Effector memory CD4-positive, alpha-beta T cell (primary cell): ENCODE results near the gene MCF2L2.

Source experiments
- DNase-seq, 3 donors: peaks; one replicate each; pipeline ENCODE4 v3.0.0-alpha.2; 2020
- H3K27ac ChIP-seq: 2 replicates; pipeline ENCODE4 v1.7.0; 2013; ENCODE audit warnings: mild to moderate bottlenecking, low read length, moderate library complexity; ENCODE audit not compliant: insufficient read depth, poor library complexity, severe bottlenecking
- H3K27me3 ChIP-seq: replicated peaks from 2 replicates; pipeline ENCODE4 v1.7.0; 2013; ENCODE audit warnings: mild to moderate bottlenecking, low read length; ENCODE audit not compliant: insufficient read depth, control insufficient read depth, poor library complexity, severe bottlenecking
- H3K36me3 ChIP-seq: 2 replicates; pipeline ENCODE4 v1.7.0; 2013; ENCODE audit warnings: mild to moderate bottlenecking, low read length, moderate library complexity; ENCODE audit not compliant: control insufficient read depth, insufficient read depth
- H3K4me1 ChIP-seq: 2 replicates; pipeline ENCODE4 v1.7.0; 2013; ENCODE audit warnings: low read length, mild to moderate bottlenecking; ENCODE audit not compliant: control insufficient read depth, insufficient read depth, poor library complexity, severe bottlenecking
- H3K4me3 ChIP-seq: 2 replicates; pipeline ENCODE4 v1.7.0; 2013; ENCODE audit warnings: low read length, low read depth, mild to moderate bottlenecking; ENCODE audit not compliant: insufficient read depth, poor library complexity, severe bottlenecking
- H3K9me3 ChIP-seq: 2 replicates; pipeline ENCODE4 v1.7.0; 2013; ENCODE audit warnings: mild to moderate bottlenecking, low read length, moderate library complexity; ENCODE audit not compliant: control insufficient read depth

MCF2L2 gene

DNA sequence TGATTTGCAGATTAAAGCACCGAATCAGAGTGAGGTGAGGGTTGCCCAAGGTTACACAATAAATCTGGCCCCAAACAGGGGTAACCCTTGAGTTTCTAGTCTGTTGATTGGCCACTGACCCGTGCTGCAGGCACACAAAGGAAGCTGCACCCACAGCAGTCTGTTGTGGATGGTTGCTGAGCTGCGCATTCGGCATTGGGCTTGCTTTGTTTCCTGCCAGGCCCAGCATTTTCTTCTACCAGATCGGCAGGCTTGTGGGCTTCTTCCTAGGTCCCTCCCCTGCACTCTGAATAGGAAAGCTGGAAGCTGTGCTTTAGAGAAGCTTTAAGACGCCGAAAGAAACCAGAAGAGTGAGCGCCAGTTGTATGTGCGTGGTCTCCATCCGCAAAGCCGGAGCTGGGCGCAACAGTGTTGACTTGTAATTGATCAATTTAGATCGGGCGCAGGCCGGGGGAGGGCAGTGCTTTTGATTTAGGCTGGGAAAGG, 163.2 kb downstream of the MCF2L2 start:
- Histone ChIP-seq H3K4me3 (no peak overlapping the region), H3K9me3 (no peaks in the 10 kb centered on the region), H3K27me3 (no peaks in the 10 kb centered on the region), H3K4me1 (no peaks in the 10 kb centered on the region), H3K27ac (no peak overlapping the region), H3K36me3 (no peaks in the 10 kb centered on the region)
- no peak for DNase-seq

DNA sequence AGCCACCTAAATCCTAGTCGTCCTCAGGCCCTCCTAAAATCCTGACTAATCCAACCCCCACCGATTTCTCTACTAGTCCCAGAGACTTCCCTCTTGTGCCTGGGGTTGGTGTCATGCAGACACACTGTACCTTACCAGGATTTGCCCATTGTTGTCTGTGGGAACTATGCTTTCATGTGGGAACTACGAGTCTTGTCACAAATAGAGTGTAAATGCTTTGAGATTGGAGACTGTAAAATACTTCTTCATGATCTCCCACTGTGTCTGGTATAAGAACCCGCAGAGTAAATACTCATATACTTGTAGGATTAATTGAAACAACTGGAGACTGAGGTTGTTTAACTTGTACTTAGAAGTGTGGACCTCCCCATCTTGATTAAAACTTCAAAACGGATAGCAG, 164.2 kb downstream of the MCF2L2 start:
- H3K4me1 ChIP-seq = no peaks in the 10 kb centered on the region
- no peaks in the 10 kb centered on the region for H3K9me3 ChIP-seq
- no peaks in the 10 kb centered on the region for H3K36me3 ChIP-seq
- no peak for DNase-seq
- no peak overlapping the region for H3K4me3 ChIP-seq
- H3K27ac ChIP-seq = no peak overlapping the region
- no peaks in the 10 kb centered on the region for H3K27me3 ChIP-seq

DNA sequence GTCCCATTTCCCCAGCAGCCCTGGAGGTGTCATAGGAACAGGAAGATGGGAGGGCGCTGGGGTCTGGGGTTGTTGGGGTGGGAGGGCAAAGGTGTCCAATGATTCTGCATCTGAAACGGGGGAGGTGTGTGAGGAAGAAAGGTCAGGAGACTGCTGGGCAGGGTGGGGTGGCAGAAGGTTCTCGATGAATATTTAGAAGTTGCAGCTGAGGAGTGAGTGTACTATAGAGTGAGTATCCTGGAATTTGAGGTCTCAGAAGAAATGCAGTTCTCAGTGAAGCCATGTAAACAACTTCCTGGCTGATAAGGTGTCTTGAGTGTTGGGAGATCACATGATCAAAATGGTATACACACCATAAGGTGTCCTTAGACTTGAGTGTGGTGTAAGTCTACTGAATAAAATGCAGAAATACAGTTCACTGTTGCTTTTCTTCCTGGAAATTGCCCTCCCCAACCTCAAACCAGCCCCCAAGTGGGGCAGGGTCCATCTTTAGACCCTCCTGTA, 165.5 kb downstream of the MCF2L2 start:
- Histone ChIP-seq H3K4me1 (no peaks in the 10 kb centered on the region), H3K27ac (no peak overlapping the region)
- no peak for DNase-seq

DNA sequence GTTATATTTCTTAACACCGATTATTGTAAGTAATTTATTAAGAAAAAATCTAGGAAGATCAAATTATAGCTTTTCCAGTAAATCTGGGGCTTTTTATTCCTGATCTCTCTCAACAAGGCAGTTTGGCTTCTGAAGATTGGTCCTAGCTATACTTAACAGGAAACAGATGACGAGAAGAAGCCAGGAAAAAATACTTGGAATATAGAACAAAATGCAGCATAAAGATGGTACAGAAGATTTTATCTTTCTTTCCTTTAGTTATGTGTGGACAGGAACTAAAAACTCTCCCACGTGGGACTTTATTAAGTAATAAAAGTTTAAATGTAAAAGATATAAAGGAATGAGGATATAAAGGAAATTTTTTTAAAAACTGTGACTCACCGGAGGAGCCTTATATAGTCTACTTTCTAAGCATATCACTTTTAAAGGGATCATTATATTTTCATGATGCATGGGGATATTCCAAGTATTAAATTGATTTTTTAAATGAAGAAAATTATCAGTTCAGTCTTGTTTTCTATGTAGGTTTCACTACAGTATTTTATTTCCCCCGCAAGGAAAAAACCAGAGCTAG, 167.2 kb downstream of the MCF2L2 start:
- H3K4me1 ChIP-seq = no peaks in the 10 kb centered on the region

More for the DNA sequence above, 165.5 kb downstream of the MCF2L2 start:
- Histone ChIP-seq H3K9me3 (no peaks in the 10 kb centered on the region), H3K27me3 (no peaks in the 10 kb centered on the region), H3K36me3 (no peaks in the 10 kb centered on the region), H3K4me3 (no peak overlapping the region)

DNA sequence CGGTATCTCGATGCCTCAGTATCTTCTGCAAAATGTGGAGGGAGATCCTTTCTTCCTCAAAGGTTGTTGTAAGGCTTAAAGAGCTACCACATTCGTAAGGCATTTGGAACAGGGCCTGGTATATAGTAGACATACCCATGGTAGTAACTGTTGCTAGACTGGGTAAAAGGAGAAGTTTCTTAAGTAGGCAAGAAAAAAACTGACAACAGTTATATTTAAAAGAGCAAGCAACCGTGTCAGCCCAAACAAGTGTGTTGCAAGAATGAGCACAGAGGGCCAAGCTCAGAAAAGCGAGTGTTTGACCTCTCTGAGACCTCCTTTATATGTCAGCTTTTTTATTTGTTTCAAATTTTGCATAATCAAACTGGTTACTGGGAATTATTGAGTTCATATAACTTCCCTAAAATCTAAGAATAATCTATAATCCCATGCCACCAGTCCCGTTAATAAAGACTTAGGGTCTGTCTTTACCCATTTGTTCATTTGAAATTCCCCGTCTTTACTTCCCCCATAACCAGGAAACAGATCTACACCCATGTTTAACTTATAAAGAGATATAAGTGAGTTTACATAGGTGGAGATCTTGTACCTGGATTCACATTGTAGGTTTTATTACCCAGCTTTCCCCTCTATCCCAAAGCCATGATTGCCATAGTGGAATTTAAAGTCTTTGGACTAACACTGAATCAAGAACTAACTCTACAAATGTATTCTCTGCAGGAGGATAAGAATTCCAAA, 168.1 kb downstream of the MCF2L2 start:
- no peak overlapping the region for H3K27ac ChIP-seq
- H3K9me3 ChIP-seq = no peaks in the 10 kb centered on the region
- no peaks in the 10 kb centered on the region for H3K36me3 ChIP-seq
- DNase-seq = no peak
- H3K4me3 ChIP-seq = no peak overlapping the region
- no peaks in the 10 kb centered on the region for H3K4me1 ChIP-seq
- peaks cover 4% of the 10 kb centered on the region for H3K27me3 ChIP-seq

More for the DNA sequence above, 167.2 kb downstream of the MCF2L2 start:
- Histone ChIP-seq H3K4me3 (no peak overlapping the region), H3K9me3 (no peaks in the 10 kb centered on the region), H3K27me3 (peaks cover 4% of the 10 kb centered on the region), H3K36me3 (no peaks in the 10 kb centered on the region), H3K27ac (no peak overlapping the region)
- DNase-seq = no peak

DNA sequence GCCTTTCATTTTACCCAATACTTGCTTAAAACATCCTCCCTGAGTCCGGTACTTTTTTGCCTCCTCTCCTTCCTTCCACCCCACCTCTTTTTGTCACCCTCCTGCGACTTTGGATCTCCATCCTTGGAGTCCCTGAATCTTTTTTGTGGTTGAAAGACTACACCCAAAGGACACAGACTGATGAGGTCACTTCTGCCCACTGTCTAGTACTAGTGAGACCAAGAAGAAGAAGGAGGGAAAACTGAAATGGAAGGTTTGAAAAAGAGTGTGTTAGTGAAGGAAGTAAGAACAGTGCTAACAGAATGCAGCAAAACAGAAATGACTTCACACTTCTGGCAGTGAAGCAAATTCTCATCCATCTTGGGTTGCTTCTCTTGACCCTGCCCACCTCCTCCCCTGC, 168.8 kb downstream of the MCF2L2 start:
- no peak for DNase-seq
- Histone ChIP-seq H3K27ac (no peak overlapping the region), H3K4me1 (no peaks in the 10 kb centered on the region), H3K4me3 (no peak overlapping the region), H3K36me3 (no peaks in the 10 kb centered on the region), H3K27me3 (peaks cover 4% of the 10 kb centered on the region), H3K9me3 (no peaks in the 10 kb centered on the region)

DNA sequence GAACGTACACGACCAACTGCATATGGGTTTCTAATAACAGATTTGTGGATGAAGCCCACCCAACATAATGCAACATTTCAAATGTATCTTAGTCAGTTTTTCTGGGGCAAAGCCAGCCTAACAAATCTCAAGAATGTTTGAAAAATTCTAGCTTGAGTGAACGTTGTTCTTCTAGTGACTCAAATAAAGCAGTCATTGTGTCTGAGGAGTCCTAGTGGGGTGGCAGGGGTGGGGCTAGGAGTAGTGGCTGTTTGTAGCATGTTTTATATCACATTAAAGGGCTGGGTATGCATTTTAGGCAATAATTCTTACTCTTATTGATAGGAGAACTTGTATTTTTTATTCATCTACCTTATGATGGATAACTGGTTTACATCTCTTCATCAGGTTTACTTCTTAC, 169.3 kb downstream of the MCF2L2 start:
- Histone ChIP-seq H3K4me1 (no peaks in the 10 kb centered on the region), H3K36me3 (no peaks in the 10 kb centered on the region), H3K4me3 (no peak overlapping the region), H3K9me3 (no peaks in the 10 kb centered on the region), H3K27ac (no peak overlapping the region), H3K27me3 (peaks cover 4% of the 10 kb centered on the region)
- DNase-seq = no peak

DNA sequence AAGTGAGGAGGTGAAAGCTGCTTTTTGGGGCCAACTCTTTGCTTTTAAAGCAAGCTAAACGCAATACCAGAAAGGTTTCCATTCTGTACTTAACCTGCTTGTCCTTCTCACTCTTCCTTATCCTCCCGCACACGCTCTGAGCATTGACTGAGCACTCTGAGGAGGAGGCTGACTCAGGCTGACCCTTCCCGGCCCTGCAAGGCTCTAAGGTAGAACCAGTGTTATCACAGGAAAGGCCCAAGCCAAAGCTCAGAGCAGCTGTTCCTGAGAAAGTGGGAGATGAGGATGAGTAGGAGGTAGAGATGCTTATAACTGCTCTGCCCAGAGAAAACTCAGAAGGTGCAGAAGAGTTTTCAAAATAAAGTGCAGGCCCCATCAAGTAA, 173.1 kb downstream of the MCF2L2 start:
- H3K4me3 ChIP-seq = no peak overlapping the region
- no peaks in the 10 kb centered on the region for H3K36me3 ChIP-seq
- peaks cover 10% of the 10 kb centered on the region for H3K27me3 ChIP-seq
- no peaks in the 10 kb centered on the region for H3K4me1 ChIP-seq
- H3K27ac ChIP-seq = no peak overlapping the region
- no peak for DNase-seq
- no peaks in the 10 kb centered on the region for H3K9me3 ChIP-seq

DNA sequence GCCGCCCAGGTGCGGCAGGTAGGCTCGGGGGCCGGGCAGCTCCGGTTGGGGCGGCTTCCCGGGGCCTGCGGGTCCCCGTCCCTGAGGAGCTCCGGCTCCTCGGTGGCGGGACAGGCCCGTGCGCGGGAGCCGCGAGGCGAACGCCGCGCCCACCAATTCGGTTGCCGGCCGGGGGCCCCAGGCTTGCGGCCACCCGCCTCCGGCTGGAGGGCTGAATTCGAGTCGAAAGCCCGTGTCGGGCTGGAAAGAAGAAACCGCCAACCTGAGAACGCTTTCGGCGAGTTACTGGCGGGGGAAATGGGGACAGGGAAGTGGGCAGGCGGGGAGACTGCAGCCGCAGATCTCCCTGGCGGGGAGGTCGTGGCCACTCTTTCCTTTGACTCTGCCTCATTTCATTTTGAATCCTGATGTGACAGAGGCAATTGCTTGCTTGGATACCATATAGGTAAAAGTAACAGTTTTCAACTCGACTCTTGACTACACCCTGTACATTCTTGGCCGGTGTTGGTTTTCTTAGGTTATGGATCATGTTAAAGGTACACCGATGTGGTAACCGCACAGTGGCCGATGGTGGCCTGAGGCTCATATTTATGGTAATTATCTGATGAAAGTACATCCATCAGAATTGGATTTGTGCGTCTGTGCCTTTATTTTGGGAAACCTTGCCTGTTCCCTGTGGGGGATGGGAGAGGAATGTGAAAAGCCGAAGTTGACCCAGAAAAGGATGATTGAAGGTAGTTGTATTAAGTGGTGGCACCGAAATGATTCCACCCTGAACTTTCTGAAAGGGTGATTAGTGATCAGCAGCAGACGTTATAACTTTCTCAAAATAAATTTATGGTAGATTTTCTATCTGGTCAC, 173.7 kb downstream of the MCF2L2 start:
- Histone ChIP-seq H3K4me3 (peak overlapping the region; percentile 23), H3K27ac (no peak overlapping the region), H3K9me3 (no peaks in the 10 kb centered on the region), H3K27me3 (peaks cover 10% of the 10 kb centered on the region), H3K4me1 (no peaks in the 10 kb centered on the region), H3K36me3 (no peaks in the 10 kb centered on the region)
- no peak for DNase-seq
